ENCODE data around the gene TMCC1.

Gene TMCC1

GRCh38 chr3:129723558-129724324, 169.8 kb downstream of the TMCC1 start:
- DNase-seq (ENCODE audit: low read depth): peak; percentile 7
- no peak overlapping the region for H3K4me3 ChIP-seq (ENCODE audit: low read depth, low read length)
- no peak for TF ChIP-seq CTCF (IDR thresholded peaks at IDR 0.05; ENCODE audit: control insufficient read depth, extremely low read depth, insufficient read depth)

- DNase-seq (ENCODE audit: low read depth): no peak
- H3K4me3 ChIP-seq (ENCODE audit: low read depth, low read length): no peak overlapping the region
- TF ChIP-seq CTCF (IDR thresholded peaks at IDR 0.05; ENCODE audit: control insufficient read depth, extremely low read depth, insufficient read depth): no peak
These were observed 171.0 kb downstream of the TMCC1 start for GRCh38 chr3:129722527-129722926.

DNA sequence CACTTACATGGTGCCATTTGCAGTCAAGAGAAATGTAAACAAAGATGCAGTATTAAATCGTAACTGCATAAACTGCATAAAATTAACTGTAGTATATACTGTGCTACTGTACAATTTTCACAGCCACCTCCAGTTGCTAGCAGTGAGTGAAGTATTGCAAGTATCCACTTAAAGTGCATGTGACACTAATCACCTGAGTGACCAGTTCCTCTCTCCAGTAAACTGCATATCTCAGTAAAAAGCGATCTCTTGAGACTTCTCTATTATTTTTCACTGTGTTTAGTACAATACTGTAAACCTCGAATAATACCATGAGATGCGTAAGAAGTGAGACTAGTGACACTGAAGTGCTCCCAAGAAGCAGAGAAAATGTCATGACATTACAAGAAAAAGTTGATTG, 175.3 kb downstream of the TMCC1 start:
- DNase-seq (ENCODE audit: low read depth): no peak
- no peak overlapping the region for H3K4me3 ChIP-seq (ENCODE audit: low read depth, low read length)
- no peak for TF ChIP-seq CTCF (IDR thresholded peaks at IDR 0.05; ENCODE audit: control insufficient read depth, extremely low read depth, insufficient read depth)

DNA sequence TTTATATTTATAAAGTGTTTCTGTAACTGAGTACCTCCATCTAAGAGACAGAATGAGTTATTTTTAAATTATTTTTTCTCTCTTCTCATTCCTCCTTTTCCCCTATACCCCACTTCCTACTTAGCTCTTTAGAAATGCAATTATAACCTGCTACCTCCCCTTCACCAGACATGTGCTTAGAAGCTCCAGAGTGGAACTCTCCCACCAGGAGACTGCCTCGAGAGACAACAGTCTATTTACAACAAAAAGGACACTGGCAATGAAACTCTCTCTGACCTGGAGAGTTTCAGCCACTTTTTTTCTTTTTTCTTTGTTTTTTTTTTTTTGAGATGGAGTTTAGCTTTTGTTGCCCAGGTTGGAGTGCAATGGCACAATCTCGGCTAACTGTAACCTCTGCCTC, 177.7 kb downstream of the TMCC1 start:
- H3K4me3 ChIP-seq (ENCODE audit: low read depth, low read length): no peak overlapping the region
- TF ChIP-seq CTCF (IDR thresholded peaks at IDR 0.05; ENCODE audit: control insufficient read depth, extremely low read depth, insufficient read depth): no peak
- no peak for DNase-seq (ENCODE audit: low read depth)

DNA sequence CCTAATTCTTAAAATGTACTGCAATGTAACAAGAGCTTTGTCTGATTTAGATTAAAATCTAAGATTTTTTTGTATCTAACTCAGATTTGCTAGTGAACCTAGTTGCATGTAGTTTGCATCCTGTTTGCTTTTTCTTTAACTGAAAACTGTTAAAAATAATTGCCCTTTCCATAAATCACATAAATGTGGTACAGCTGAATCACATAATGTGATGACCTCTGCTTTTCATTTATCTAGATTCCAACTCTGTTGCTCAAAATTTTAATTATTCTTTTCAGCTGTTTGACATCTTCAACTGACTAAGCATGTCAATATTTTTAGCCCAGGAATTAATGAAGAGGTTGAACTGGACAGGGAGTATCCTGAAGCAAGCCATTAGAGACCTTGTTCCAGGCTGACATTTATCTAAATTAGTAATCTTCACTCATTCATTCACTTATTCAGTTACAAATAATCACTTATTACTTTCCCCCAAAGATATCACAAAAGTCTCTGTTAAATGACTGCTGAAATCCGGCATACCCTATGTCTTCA, 185.1 kb downstream of the TMCC1 start:
- TF ChIP-seq CTCF (IDR thresholded peaks at IDR 0.05; ENCODE audit: control insufficient read depth, extremely low read depth, insufficient read depth): no peak
- H3K4me3 ChIP-seq (ENCODE audit: low read depth, low read length): no peak overlapping the region
- DNase-seq (ENCODE audit: low read depth): no peak

- H3K4me3 ChIP-seq (ENCODE audit: low read depth, low read length): no peak overlapping the region
- no peak for DNase-seq (ENCODE audit: low read depth)
- no peak for TF ChIP-seq CTCF (IDR thresholded peaks at IDR 0.05; ENCODE audit: control insufficient read depth, extremely low read depth, insufficient read depth)
These were observed 188.2 kb downstream of the TMCC1 start for GRCh38 chr3:129705274-129705673.

- no peak overlapping the region for H3K4me3 ChIP-seq (ENCODE audit: low read depth, low read length)
- no peak for DNase-seq (ENCODE audit: low read depth)
- no peak for TF ChIP-seq CTCF (IDR thresholded peaks at IDR 0.05; ENCODE audit: control insufficient read depth, extremely low read depth, insufficient read depth)
These were observed 189.6 kb downstream of the TMCC1 start for GRCh38 chr3:129703913-129704312.

Data from LNCaP clone FGC (cell line).